Activated gamma-delta T cell treated with Interleukin-2 at 50 U/mL for 16 hours (primary cell): ENCODE results near the gene LIMK2.

Experiments
- DNase-seq: peaks from one replicate; pipeline ENCODE4 v3.0.0-alpha.2; 2020

The LIMK2 gene

GRCh38 chr22:31275576-31275975, 63.5 kb downstream of the LIMK2 start:
- no peak for DNase-seq

DNA sequence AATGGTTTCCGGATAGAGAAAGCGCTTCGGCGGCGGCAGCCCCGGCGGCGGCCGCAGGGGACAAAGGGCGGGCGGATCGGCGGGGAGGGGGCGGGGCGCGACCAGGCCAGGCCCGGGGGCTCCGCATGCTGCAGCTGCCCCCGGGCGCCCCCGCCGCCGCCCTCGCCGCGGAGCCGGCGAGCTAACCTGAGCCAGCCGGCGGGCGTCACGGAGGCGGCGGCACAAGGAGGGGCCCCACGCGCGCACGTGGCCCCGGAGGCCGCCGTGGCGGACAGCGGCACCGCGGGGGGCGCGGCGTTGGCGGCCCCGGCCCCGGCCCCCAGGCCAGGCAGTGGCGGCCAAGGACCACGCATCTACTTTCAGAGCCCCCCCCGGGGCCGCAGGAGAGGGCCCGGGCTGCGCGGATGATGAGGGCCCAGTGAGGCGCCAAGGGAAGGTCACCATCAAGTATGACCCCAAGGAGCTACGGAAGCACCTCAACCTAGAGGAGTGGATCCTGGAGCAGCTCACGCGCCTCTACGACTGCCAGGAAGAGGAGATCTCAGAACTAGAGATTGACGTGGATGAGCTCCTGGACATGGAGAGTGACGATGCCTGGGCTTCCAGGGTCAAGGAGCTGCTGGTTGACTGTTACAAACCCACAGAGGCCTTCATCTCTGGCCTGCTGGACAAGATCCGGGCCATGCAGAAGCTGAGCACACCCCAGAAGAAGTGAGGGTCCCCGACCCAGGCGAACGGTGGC, 64.5 kb downstream of the LIMK2 start:
- DNase-seq = no peak

- DNase-seq = no peak
Observed at GRCh38 chr22:31277741-31278140, 65.6 kb downstream of the LIMK2 start.

- DNase-seq = no peak
Observed at GRCh38 chr22:31278151-31278621, 66.1 kb downstream of the LIMK2 start.

DNA sequence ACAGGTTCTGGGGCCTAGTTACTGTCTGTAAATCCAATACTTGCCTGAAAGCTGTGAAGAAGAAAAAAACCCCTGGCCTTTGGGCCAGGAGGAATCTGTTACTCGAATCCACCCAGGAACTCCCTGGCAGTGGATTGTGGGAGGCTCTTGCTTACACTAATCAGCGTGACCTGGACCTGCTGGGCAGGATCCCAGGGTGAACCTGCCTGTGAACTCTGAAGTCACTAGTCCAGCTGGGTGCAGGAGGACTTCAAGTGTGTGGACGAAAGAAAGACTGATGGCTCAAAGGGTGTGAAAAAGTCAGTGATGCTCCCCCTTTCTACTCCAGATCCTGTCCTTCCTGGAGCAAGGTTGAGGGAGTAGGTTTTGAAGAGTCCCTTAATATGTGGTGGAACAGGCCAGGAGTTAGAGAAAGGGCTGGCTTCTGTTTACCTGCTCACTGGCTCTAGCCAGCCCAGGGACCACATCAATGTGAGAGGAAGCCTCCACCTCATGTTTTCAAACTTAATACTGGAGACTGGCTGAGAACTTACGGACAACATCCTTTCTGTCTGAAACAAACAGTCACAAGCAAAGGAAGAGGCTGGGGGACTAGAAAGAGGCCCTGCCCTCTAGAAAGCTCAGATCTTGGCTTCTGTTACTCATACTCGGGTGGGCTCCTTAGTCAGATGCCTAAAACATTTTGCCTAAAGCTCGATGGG, 66.7 kb downstream of the LIMK2 start:
- DNase-seq = peak; percentile 45

DNA sequence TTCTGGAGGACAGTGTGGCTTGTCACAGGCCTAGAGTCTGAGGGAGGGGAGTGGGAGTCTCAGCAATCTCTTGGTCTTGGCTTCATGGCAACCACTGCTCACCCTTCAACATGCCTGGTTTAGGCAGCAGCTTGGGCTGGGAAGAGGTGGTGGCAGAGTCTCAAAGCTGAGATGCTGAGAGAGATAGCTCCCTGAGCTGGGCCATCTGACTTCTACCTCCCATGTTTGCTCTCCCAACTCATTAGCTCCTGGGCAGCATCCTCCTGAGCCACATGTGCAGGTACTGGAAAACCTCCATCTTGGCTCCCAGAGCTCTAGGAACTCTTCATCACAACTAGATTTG, 67.2 kb downstream of the LIMK2 start:
- no peak for DNase-seq

DNA sequence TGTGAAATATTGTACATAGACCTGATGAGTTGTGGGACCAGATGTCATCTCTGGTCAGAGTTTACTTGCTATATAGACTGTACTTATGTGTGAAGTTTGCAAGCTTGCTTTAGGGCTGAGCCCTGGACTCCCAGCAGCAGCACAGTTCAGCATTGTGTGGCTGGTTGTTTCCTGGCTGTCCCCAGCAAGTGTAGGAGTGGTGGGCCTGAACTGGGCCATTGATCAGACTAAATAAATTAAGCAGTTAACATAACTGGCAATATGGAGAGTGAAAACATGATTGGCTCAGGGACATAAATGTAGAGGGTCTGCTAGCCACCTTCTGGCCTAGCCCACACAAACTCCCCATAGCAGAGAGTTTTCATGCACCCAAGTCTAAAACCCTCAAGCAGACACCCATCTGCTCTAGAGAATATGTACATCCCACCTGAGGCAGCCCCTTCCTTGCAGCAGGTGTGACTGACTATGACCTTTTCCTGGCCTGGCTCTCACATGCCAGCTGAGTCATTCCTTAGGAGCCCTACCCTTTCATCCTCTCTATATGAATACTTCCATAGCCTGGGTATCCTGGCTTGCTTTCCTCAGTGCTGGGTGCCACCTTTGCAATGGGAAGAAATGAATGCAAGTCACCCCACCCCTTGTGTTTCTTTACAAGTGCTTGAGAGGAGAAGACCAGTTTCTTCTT, 67.9 kb downstream of the LIMK2 start:
- no peak for DNase-seq

DNA sequence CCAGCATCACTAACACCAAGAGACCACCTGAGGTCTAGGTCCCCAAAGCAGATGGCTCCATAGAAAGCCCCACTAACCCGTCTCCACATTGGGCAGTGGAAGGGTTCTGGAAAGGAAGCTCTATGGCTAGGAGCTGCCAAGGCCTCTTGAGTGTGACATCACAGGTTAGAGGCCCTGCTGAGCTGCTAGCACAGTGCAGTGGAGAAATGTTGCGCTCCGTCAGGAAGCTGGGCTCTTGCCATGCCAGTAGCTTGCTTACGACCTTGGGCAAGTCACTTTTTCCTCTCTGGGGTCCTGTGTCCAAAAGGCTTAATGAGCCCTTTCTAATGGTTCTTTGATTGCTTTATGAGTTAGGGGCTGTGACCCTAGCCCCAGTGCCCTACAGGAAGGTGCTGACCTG, 69.6 kb downstream of the LIMK2 start:
- DNase-seq = no peak

- DNase-seq = no peak
Observed at GRCh38 chr22:31282748-31283468, 70.8 kb downstream of the LIMK2 start.

- no peak for DNase-seq
Observed at GRCh38 chr22:31284281-31285155, 72.4 kb downstream of the LIMK2 start.

GRCh38 chr22:31286360-31287255, 74.5 kb downstream of the LIMK2 start:
- DNase-seq = peak; percentile 61

- no peak for DNase-seq
Observed at GRCh38 chr22:31287818-31288495, 75.9 kb downstream of the LIMK2 start.

- no peak for DNase-seq
Observed at GRCh38 chr22:31288496-31289240, 76.6 kb downstream of the LIMK2 start.

DNA sequence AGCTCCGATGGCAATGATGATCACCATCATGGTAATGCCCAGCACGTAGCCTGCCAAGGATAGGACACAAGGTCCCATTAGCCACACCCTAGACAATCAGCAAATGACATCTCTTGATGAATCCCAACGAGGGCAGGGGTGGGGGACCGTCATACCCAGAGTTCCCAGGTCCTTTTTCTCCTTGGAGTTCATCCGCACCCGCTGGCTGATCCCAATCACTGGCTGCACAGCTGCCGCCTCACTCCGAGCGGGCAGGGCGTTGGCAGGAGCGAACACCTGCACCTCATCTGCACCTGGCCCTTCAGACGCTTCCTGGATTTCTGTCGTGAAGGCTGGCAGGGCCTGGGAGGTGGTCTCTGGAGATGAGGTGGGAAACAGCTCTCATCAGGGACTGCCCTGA, 77.2 kb downstream of the LIMK2 start:
- DNase-seq = no peak

DNA sequence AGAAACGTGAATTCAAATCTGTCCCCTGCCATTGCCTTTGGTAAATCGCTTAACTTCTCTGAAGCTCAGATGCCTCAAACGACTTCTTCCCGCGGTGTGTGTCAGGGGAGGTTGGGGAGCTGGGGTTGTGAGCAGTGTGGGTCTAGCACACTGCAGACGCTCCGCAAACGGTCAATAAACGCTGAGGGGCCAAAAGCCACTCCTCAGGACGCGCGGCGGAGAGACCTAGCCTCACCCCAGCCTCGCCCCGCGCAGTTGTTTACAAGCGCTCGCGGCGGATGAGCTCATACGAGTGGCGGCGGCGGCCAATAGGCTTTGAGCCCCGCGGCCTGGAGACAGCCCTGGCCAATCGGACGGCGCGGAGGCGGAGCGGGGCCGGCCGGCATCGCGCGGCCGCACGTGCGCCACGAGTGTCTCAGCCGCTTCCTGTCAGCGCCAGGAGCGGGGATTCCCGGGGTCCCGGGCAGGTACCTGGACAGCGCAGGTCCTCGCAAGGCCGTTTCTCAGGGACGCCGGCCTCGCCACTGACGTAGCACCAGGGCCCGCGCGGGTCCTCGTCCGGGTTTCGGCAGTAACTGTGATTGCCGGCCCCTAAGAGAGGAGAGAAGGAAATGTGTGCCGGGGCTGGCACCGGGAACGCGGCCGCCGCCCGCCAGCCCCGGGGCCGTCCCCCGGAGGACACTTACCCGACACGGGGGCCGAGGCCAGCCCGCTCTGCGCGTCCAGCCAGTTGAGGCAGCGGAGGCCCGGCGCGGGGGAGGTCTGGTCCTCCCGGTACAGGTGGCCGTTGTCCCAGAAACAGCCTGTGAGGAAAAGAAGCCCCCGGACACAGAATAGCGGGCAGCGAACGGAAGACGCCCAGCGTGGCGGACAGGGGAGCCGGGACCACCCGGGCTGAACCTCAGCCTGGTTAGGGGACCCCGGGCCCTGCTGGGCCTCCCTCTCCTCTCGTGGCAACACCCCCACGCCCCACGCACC, 78.7 kb downstream of the LIMK2 start:
- DNase-seq = peak; percentile 95

DNA sequence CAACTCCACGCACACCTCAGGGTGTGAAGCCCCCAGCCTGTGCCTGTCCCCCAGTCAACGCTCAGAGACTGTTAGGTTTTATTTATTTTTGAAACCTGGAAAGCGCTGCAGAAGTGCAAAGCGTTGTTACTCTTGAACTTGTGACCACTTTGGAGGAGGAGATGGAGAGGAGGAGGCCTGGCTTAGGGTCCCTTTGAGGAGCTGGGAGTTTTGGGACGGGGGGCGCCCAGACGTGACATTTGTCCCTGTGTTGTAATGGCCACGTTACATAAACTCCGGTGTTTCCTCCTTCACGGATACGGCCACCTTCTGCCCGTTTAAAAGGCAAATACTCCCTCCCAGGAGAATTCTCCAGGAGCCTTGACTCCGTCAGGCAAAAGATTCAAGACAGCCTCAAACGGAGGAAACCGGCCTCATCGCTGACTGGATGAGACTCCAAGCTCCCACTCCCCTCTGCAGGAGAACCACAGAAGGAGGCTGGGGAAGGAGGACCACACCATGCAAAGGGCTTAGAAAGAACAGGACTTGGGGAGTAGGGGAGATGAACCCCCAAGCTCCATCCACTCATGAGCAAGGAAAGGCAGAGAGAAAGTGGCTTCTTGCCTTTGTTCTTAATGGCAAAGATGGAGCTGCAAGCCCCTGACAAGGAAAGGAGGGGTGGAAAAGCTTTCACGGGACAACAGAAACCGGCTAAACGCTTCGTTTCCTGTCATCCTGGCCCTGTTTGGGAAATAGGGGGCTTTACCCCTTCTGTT, 79.6 kb downstream of the LIMK2 start:
- DNase-seq = no peak

DNA sequence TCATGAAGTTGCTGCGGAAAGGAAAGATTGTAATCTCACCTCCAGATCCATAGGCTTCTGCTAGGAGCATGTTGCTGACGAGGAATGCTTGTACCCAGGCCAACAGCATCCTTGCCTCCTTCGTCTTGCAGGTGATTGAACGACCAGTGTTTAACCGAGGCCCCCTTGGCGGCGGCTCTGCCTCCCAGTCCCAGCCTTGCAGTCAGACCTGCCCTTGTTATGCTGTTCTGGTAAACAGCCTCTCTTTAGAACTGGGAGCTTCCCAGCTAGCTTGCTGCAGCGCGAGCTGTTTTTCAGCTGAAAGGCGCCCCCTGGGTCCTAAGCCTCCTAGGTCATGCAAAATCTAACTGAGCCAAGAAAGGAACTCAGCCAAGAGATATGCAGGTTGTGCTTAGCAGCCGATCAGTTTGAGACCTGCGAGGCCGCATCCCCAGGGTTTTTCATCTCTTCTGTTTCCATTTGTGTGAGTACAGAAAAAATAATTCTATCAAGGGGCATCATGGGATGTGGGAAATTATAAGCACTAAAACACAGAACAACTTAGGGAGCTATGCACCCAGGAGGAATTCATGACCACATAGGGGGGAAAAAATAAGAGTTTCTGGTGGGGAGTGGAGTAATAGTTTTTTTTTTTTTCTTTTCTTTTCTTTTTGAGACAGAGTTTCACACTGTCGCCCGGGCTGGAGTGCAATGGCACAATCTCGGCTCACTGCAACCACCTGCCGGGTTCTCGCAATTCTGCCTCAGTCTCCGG, 80.3 kb downstream of the LIMK2 start, which contains the start of gene PIK3IP1:
PIK3IP1 (minus strand) TSS at position 253 of the 754 bp plus-strand sequence; CDS start at position 109, 144 bp downstream.
- DNase-seq = peak; percentile 87
